ENCODE results near the gene GMCL2.

GMCL2 gene

DNA sequence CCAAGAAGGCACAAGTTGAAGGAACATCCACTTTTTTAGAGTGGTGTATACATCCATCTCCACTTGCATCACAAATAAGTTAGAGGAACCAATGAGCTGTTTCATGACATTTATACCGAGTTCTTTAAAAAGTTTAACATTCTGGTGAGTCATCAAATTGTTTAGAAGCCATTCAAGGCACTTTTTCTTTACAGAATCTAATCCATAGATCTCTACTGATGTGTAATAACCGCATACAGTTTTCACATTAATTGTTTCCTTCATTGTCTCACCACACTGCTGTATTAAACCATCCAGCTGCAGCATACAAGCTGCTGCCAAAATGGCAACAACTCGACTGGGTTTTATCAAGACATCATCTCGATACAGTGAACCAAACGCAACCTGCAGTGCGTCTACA lies 744 bp downstream of the GMCL2 start:
- no peak for DNase-seq (ENCODE audit: low read depth in 1 of 2, low spot score in 1 of 2)

GRCh38 chr5:178182158-178182876 lies 4.9 kb downstream of the GMCL2 start:
- DNase-seq (ENCODE audit: low read depth in 1 of 2, low spot score in 1 of 2) = no peak

DNA sequence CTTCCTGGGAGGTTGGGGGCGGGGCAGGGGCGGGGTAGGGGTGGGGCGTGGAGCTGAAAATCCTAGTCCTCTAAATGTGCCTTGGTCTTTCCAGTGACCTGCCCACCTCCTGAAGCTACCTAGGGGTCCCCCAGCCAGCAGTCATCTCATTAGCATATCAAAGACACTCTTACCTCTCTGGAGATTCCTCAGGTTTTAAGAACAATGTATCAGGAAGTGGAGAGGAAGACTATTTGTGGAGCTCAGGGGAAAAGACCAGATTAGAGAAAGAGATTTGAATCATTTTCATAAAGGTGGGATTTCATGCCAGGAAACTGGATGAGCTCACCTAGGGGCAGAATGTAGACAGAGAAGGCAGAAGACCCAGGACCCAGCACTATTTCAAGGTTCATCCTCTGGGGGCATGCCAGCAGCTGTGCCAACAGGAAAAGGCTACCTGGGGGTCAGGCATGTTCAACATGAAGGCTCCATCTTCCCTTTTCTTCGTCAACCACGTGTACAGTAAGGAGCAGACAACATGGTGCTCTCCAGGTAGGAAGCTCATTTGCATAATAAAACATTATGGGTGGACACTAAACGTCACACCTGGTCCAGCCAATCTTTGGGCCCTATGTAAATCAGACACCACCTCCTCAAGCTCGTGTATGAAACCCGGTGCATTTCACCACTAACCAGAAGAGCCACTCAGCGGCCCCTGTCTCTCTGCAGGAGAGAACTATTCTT lies 6.9 kb downstream of the GMCL2 start:
- no peak for DNase-seq (ENCODE audit: low read depth in 1 of 2, low spot score in 1 of 2)

- no peak for DNase-seq (ENCODE audit: low read depth in 1 of 2, low spot score in 1 of 2)
Measured at GRCh38 chr5:178177569-178177968, 9.6 kb downstream of the GMCL2 start.

DNA sequence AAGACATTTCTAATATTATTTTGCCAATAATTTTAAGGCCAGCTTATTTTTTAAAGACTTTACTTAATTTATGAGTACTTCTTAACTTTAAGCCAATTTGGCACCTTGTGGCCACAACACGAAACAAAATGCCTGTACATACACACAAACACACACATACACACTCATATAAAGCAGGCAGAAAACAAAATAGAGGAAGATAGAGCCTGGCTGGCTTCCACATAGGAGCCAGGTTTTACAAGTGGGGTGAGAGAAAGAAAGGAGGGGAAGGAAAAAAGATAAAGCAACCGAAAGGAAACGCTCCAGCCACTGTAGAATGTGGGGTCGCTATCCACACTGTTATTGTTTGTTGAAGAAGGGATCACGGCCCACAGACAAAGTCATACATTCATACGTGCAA lies 10.4 kb downstream of the GMCL2 start:
- no peak for DNase-seq (ENCODE audit: low read depth in 1 of 2, low spot score in 1 of 2)

- DNase-seq (ENCODE audit: low read depth in 1 of 2, low spot score in 1 of 2) = no peak
Measured at GRCh38 chr5:178174456-178174855, 12.7 kb downstream of the GMCL2 start.

- DNase-seq (ENCODE audit: low read depth in 1 of 2, low spot score in 1 of 2) = no peak
Measured at GRCh38 chr5:178170455-178170854, 16.7 kb downstream of the GMCL2 start.

DNA sequence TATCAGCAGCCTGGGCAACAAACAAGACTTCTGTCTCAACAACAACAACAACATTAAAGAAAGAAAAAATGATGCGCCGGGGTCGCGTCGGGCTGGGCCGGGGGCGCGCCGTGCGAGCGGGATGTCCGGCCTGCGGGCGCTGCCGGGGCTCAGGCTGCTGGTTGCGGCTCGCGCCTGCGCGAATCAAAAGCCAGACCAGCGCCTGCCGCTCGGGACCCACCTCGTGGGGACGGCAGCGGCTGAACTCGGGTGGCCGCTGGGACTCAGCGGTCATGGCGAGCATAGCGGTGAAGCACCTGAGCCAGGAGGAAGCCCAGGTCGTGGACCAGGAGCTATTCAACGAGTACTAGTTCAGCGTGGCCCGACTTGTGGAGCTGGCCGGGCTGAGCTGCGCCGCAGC lies 21.6 kb downstream of the GMCL2 start:
- DNase-seq (ENCODE audit: low read depth in 1 of 2, low spot score in 1 of 2) = no peak

DNA sequence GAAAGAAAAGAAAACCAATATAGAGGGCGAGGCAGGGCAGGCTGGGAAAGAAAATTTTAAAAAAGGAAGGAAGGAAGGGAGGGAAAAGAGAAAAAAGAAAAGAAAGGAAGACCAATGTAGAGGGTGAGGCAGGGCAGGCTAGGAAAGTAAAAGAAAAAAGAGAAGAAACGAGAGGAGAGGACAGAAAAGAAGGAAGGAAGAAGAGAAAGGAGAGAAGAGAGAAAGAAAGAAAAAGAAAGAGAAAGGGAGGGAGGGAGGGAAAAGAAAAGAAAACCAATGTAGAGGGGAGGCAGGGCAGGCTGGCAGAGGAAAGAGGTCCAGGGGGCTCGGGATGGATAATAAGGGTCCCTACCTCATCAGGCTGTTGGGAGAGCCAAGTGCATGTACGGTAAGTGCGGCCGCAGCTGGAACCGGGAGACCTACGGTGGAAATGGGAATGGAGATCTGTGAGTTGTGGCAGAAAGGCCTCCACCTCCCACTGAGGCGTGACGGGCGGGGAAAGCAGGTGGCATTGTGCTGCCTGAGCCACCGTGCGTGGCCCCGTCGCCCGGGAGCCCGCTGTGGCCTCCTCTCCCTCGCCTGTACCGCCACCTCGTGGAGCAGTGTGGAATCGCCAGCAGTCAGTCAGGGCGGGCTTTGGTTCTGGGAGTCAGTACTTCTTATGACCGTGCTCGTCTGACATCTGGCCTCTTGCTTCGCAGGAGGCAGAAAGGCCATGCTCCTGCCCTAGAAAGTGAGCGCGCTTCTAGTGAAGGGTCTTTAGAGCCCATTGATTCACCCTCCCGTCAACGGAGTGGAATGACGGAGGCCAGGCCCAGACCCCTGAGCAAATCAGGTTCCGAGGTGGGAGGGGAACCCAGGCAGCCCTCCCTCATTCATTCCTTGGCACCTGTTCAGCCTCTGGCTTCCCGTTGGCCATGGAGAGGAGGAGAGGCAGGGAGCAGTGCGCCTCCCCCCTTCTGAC lies 23.1 kb downstream of the GMCL2 start:
- DNase-seq (ENCODE audit: low read depth in 1 of 2, low spot score in 1 of 2) = peak; percentile 88 to 96

DNA sequence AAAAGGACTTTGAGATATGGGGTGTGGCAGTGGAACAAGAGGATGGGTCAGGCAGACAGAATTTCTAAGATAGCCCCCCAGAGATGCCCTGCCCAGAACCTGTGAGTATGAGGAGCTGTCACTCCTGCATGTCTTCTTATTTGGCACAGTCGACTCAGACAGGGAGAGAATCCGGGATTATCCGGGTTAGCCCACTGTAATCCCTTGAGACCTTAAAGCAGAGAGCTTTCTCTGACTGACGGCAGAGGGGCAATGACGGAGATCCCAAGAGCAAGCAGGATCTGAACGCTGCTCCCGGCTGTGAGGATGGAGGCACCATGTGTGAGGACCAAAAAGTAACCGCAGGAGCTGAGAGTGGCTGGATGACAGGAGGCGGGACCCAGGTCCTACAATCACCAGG lies 24.7 kb downstream of the GMCL2 start:
- no peak for DNase-seq (ENCODE audit: low read depth in 1 of 2, low spot score in 1 of 2)

DNA sequence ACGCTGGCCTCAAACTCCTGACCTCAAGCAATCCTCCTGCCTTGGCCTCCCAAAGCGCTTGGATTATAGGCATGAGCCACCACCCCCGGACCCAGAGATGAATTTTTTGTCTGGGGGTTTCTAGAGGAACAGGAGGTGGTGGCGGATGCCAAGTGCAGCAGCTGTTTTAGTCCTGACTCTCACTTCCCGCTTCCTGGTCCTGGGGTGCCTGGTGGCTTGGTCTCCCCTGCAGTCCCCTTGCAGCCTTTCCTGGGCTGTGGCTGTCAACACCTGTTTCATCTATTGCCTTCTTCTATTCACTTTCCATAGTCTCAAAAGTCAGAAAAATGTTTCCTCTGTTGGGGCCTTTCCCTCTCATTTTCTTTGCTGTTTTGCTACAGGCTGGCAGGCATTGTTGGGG lies 27.0 kb downstream of the GMCL2 start:
- no peak for DNase-seq (ENCODE audit: low read depth in 1 of 2, low spot score in 1 of 2)

GRCh38 chr5:178155065-178155464 lies 32.1 kb downstream of the GMCL2 start:
- no peak for DNase-seq (ENCODE audit: low read depth in 1 of 2, low spot score in 1 of 2)

GRCh38 chr5:178153530-178154340 lies 33.4 kb downstream of the GMCL2 start, which contains the start of gene NHP2:
Gene NHP2 (minus strand): TSS chr5:178153885. CDS start chr5:178153817, 68 bp downstream.
- DNase-seq (ENCODE audit: low read depth in 1 of 2, low spot score in 1 of 2) = peak; percentile 96 to 99

DNA sequence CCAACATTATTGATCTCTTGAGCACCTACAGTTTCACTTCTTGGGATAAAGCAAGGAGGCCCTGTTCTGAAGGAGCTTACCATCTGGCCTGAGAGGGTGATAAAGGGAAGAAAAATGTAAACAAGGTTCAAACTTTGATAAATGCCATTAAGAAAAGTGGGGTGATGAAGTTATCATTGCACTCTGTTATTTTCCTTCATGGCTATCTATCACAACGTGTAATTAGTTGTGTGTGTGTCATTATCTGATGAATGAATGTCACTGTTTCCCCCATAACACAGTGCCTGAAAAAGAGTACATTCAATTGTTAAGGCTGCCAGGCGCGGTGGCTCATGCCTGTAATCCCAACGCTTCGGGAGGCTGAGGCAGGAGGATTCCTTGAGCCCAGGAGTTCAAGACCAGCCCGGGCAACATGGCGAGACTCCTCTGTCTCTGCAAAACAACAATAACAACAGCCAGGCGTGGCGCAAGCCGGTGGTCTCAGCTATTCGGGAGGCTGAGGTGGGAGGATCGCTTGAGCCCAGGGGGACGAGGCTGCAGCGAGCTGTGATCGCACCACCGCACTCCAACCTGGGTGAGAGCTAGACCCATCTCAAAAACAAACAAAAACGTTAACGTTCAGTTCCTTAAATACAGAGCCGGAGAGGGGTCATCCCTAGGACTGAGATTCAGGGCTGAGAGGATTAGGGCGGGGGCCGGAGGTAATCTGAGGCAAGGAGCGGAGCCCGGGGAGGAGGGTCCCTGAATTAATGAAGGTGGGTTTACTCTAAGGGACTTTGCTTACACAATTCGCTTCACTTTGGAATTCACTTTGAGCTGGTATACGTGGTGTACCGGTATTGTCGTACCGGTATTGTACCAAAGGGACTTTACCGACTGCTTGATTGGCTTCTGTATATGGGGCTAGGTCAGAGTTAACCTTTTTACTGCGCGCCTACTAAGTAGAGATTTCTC lies 34.4 kb downstream of the GMCL2 start:
- DNase-seq (ENCODE audit: low read depth in 1 of 2, low spot score in 1 of 2) = no peak

DNA sequence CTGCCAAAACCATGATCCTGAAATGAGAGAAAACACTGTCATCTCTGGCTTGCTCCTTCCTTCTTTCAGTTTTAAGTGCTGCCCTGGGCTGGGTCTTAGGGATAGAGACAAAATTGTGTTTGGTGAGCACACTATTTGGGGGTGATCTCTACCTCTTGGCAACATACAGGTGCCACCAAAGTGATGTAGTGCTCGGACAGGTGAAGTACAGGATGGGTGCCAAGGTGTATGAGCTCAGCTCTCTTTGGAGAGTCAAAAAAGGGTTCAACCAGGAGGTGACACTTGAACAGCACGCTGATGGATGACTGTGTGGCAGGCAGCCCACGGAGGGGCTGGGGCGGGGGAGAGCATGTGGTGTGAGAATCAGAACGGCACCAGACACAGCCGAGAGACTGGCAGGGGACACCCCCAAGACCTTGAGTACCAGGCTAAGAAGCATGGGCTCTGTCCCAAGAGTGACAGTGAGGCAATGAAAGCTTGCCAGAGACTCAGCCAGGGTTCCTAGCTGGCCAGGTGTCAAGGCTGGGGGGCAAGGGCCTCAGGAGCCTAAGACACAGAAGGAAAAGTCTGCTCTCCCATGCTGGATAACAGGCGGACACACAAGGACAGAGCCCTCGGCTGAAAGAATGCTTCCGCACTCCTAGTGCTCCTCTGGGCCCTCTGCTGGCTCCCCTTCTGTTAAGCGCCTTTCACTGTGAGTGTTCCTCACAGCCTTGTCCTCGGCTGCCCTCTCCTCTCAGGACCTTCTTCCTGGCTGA lies 36.0 kb downstream of the GMCL2 start:
- no peak for DNase-seq (ENCODE audit: low read depth in 1 of 2, low spot score in 1 of 2)

DNA sequence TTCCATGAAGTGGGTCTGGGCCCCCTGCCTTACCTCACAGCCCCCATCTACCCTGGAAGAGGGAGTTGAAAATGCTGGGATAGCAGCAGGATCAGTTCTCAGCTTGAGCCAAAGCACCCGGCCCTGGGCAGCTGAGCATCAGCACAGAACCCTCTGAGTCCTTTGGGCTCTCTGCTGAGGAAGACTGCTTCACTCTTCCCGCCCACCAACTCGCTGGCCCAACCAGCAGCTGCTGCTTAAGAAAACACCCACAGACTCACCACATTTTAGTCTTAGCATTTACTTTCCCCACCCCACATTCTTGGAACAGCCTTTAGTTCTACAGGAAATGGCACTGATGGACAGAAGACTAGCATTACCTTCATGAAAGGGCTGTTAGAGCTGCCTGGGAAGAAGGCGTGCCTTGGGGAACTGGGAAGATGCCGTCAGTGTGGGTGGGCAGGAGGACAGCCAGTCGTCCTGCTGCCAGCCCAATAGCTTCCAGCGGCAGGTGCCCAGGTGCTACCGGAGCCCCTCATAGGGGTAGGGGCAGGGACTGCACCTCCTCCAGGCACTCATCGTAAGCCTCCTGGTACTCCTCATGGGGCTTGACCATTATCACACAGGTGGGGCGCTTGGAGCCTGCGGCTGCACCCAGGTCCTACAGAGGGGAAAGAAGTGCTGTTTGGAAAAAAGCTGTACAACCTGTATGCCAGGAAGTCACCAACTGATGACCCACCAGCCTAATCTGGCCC lies 37.8 kb downstream of the GMCL2 start:
- no peak for DNase-seq (ENCODE audit: low read depth in 1 of 2, low spot score in 1 of 2)

- DNase-seq (ENCODE audit: low read depth in 1 of 2, low spot score in 1 of 2) = no peak
Measured at GRCh38 chr5:178147406-178147805, 39.8 kb downstream of the GMCL2 start.
